PC-9 (cell line): ENCODE results near the gene HYCC2.
"Not testable (repeated sequence)": the region's sequence is repeated elsewhere in the genome, so short reads cannot be mapped to it uniquely, and the experiment has no call there.

Experiments used
- CTCF ChIP-seq: fragments of 200-600 bp; sonication (generic); conservative IDR thresholded peaks from 2 replicates; pipeline ENCODE4 v1.6.1; 2017; ENCODE audit warnings: mixed run types, antibody characterized with exemption, mild to moderate bottlenecking, moderate library complexity
- EZH2 ChIP-seq: fragments of 200-600 bp; sonication (generic); IDR thresholded peaks from 2 replicates; pipeline ENCODE4 v1.8.0; 2017; ENCODE audit warnings: antibody characterized with exemption, low read depth

GRCh38 chr2:201063516-201063915 is 8.0 kb downstream of the HYCC2 start:
- TF ChIP-seq CTCF, EZH2: not testable (repeated sequence)
